ENCODE data around the gene KIF19.

DNA sequence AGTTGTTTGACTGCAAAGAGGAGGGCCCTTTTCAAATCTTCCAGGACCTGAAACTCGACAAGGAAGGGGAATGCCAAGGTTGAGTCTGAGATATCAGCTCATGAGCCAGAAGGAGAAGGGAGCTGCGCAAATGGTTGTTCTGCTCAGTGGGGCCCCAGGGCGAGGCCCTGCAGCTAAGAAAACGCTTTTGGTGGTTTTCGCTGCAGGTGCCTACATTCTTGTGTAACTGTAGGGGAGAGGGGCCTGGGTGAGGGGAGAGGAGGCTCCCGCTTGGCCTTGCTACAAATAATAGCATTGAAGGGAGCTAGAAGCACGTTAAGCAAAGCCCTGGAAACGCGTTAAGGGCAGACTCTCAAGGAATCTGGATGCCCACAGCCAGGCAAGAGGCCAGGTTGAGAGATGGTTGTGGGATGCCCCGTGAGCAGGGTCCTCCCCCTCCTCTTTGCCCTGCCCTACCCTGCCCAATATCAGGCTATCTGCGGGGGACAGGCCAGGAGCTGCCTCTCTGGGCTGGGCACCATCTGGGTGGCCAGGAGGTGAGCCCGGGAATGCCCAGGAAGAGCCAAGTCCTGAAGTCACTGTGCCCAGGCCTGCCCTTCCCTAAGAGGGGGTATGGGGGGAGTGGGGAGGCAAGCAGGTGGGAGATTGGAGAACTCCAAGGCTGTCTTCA is 63.2 kb downstream of the KIF19 start:
- TF ChIP-seq, protein P1, sequence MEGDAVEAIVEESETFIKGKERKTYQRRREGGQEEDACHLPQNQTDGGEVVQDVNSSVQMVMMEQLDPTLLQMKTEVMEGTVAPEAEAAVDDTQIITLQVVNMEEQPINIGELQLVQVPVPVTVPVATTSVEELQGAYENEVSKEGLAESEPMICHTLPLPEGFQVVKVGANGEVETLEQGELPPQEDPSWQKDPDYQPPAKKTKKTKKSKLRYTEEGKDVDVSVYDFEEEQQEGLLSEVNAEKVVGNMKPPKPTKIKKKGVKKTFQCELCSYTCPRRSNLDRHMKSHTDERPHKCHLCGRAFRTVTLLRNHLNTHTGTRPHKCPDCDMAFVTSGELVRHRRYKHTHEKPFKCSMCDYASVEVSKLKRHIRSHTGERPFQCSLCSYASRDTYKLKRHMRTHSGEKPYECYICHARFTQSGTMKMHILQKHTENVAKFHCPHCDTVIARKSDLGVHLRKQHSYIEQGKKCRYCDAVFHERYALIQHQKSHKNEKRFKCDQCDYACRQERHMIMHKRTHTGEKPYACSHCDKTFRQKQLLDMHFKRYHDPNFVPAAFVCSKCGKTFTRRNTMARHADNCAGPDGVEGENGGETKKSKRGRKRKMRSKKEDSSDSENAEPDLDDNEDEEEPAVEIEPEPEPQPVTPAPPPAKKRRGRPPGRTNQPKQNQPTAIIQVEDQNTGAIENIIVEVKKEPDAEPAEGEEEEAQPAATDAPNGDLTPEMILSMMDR (IDR thresholded peaks at IDR 0.05): no peak
- TF ChIP-seq ZFX (IDR thresholded peaks at IDR 0.05; ENCODE audit: borderline replicate concordance): no peak
